HepG2 (cell line): ENCODE data around the gene CIAO2B. TPM values are rescaled to one million over a fixed set of nuclear protein-coding genes. Genes with fewer than 3 reads are reported as not detected.

ENCODE experiments used
- BHLHE40 ChIP-seq: IDR thresholded peaks from 2 replicates; pipeline ENCODE4 v1.6.1; 2011; ENCODE audit warnings: low read length, improper control_type of control experiment
- CEBPG ChIP-seq: IDR thresholded peaks from 2 replicates; pipeline ENCODE4 v1.6.1; 2016
- HMG20A ChIP-seq: IDR thresholded peaks from 2 replicates; pipeline ENCODE4 v1.6.1; 2016; ENCODE audit warnings: borderline replicate concordance
- IRX3 ChIP-seq: sonication (generic); formaldehyde crosslinking; IDR thresholded peaks from 2 replicates; pipeline ENCODE4 v1.8.1; 2023; ENCODE audit warnings: mild to moderate bottlenecking, low read depth, missing genetic modification reagents, borderline replicate concordance
- ISL2 ChIP-seq: sonication (generic); formaldehyde crosslinking; IDR thresholded peaks from 2 replicates; pipeline ENCODE4 v1.5.0; 2020; ENCODE audit warnings: missing genetic modification reagents
- KLF13 ChIP-seq: sonication (generic); formaldehyde crosslinking; IDR thresholded peaks from 2 replicates; pipeline ENCODE4 v1.4.0; 2020; ENCODE audit warnings: mild to moderate bottlenecking, missing genetic modification reagents
- MIER3 ChIP-seq: IDR thresholded peaks from 2 replicates; pipeline ENCODE4 v1.6.1; 2016; ENCODE audit warnings: missing compliant biosample characterization, borderline replicate concordance
- MLLT10 ChIP-seq: sonication (generic); formaldehyde crosslinking; IDR thresholded peaks from 2 replicates; pipeline ENCODE4 v1.4.0; 2020; ENCODE audit warnings: missing genetic modification reagents
- NAIF1 ChIP-seq: sonication (generic); formaldehyde crosslinking; IDR thresholded peaks from 2 replicates; pipeline ENCODE4 v1.5.0; 2020; ENCODE audit warnings: mild to moderate bottlenecking, missing genetic modification reagents, borderline replicate concordance
- NFE2L1 ChIP-seq: sonication (generic); formaldehyde crosslinking; IDR thresholded peaks from 2 replicates; pipeline ENCODE4 v1.4.0; 2020; ENCODE audit warnings: missing genetic modification reagents, mild to moderate bottlenecking, borderline replicate concordance
- NKX3-1 ChIP-seq: sonication (generic); formaldehyde crosslinking; IDR thresholded peaks from 2 replicates; pipeline ENCODE4 v1.5.0; 2020; ENCODE audit warnings: missing genetic modification reagents
- PAX8 ChIP-seq: sonication (generic); formaldehyde crosslinking; IDR thresholded peaks from 2 replicates; pipeline ENCODE4 v1.8.0; 2022; ENCODE audit warnings: mild to moderate bottlenecking, missing genetic modification reagents, borderline replicate concordance
- SALL2 ChIP-seq: sonication (generic); formaldehyde crosslinking; IDR thresholded peaks from 2 replicates; pipeline ENCODE4 v1.8.1; 2023; ENCODE audit warnings: mild to moderate bottlenecking, missing genetic modification reagents, inconsistent platforms
- SRSF1 ChIP-seq: fragments of 200-400 bp; formaldehyde crosslinking; optimal IDR thresholded peaks from 2 replicates; pipeline ENCODE3; 2017; ENCODE audit warnings: mild to moderate bottlenecking, low read depth, low read length, moderate library complexity
- ZBTB20 ChIP-seq: sonication (generic); formaldehyde crosslinking; IDR thresholded peaks from 2 replicates; pipeline ENCODE4 v1.8.1; 2023; ENCODE audit warnings: missing genetic modification reagents, low read depth, mild to moderate bottlenecking, borderline replicate concordance
- ZEB1 ChIP-seq: IDR thresholded peaks from 2 replicates; pipeline ENCODE4 v1.6.1; 2012; ENCODE audit warnings: mild to moderate bottlenecking, low read depth, inconsistent platforms; ENCODE audit not compliant: insufficient replicate concordance
- ZNF138 ChIP-seq: sonication (generic); formaldehyde crosslinking; IDR thresholded peaks from 2 replicates; pipeline ENCODE4 v1.5.0; 2020; ENCODE audit warnings: mild to moderate bottlenecking, low read depth, missing genetic modification reagents
- ZNF274 ChIP-seq: sonication (generic); formaldehyde crosslinking; IDR thresholded peaks from 2 replicates; pipeline ENCODE4 v1.5.1; 2020; ENCODE audit warnings: mild to moderate bottlenecking, missing genetic modification reagents
- ZNF496 ChIP-seq: sonication (generic); formaldehyde crosslinking; IDR thresholded peaks from 2 replicates; pipeline ENCODE4 v1.8.1; 2023; ENCODE audit warnings: mild to moderate bottlenecking, moderate library complexity, missing genetic modification reagents; ENCODE audit not compliant: insufficient replicate concordance
- ZNF605 ChIP-seq: sonication (generic); formaldehyde crosslinking; IDR thresholded peaks from 2 replicates; pipeline ENCODE4 v1.8.0; 2022; ENCODE audit warnings: mild to moderate bottlenecking, missing genetic modification reagents
- ZNF652 ChIP-seq: IDR thresholded peaks from 2 replicates; pipeline ENCODE4 v1.6.1; 2016; ENCODE audit warnings: low read depth, borderline replicate concordance
- ZNF7 ChIP-seq: IDR thresholded peaks from 2 replicates; pipeline ENCODE4 v1.6.1; 2016; ENCODE audit warnings: missing biosample characterization, missing genetic modification reagents
- ZNF839 ChIP-seq: sonication (generic); formaldehyde crosslinking; IDR thresholded peaks from 2 replicates; pipeline ENCODE4 v1.4.0; 2020; ENCODE audit warnings: missing genetic modification reagents, mild to moderate bottlenecking, borderline replicate concordance
- polyA plus RNA-seq, 8 experiments: library from polyadenylated mRNA; depleted of rRNA in 3 of 8; stranded (reverse) in 7 of 8; unstranded in 1 of 8; fragments of >200 nt; fragmentation: Illumina TruSeq in 4 of 8; extraction: Trizol in 4 of 8; gene quantifications; 2 replicates each; pipeline versions ENCODE4 v1.2.1 to v1.2.3, GENCODE V29; 2011 to 2016; ENCODE audit warnings: low read depth in 4 of 8, missing spikeins in 1 of 8, mixed read lengths in 1 of 8; ENCODE audit not compliant: insufficient read depth in 1 of 8
- total RNA-seq, 5 experiments: library from RNA; depleted of rRNA; stranded (reverse); fragments of >200 nt; fragmentation: Illumina TruSeq; extraction: Trizol; gene quantifications; 2 replicates each; pipeline ENCODE4 v1.2.3, GENCODE V29; 2016; ENCODE audit warnings: low read depth in 1 of 5
- TF ChIP-seq, protein P1 (sequence below): sonication (generic); formaldehyde crosslinking; IDR thresholded peaks from 2 replicates; pipeline ENCODE4 v1.8.1; 2023; ENCODE audit warnings: missing genetic modification reagents, inconsistent platforms, borderline replicate concordance
- TF ChIP-seq, protein P2 (sequence below): sonication (generic); formaldehyde crosslinking; IDR thresholded peaks from 2 replicates; pipeline ENCODE4 v1.4.0; 2020; ENCODE audit warnings: missing genetic modification reagents
- TF ChIP-seq, protein P3 (sequence below), 2 experiments: fragments of 450-650 bp in 1 of 2; sonication (generic) in 1 of 2; formaldehyde crosslinking; IDR thresholded peaks; 2 replicates each; pipeline versions ENCODE4 v1.5.0 to v1.8.0; 2020 to 2022; ENCODE audit warnings: mild to moderate bottlenecking in 1 of 2, missing genetic modification reagents in 1 of 2
- TF ChIP-seq, protein P4 (sequence below): sonication (generic); formaldehyde crosslinking; IDR thresholded peaks from 2 replicates; pipeline ENCODE4 v1.5.0; 2020; ENCODE audit warnings: missing genetic modification reagents, mild to moderate bottlenecking, borderline replicate concordance

Gene CIAO2B
- total and polyA plus RNA-seq, 2 of the 13 experiments (the other 11 are each of a cell fraction or from before 2014, with no cell fraction given): 157 to 293 TPM

DNA sequence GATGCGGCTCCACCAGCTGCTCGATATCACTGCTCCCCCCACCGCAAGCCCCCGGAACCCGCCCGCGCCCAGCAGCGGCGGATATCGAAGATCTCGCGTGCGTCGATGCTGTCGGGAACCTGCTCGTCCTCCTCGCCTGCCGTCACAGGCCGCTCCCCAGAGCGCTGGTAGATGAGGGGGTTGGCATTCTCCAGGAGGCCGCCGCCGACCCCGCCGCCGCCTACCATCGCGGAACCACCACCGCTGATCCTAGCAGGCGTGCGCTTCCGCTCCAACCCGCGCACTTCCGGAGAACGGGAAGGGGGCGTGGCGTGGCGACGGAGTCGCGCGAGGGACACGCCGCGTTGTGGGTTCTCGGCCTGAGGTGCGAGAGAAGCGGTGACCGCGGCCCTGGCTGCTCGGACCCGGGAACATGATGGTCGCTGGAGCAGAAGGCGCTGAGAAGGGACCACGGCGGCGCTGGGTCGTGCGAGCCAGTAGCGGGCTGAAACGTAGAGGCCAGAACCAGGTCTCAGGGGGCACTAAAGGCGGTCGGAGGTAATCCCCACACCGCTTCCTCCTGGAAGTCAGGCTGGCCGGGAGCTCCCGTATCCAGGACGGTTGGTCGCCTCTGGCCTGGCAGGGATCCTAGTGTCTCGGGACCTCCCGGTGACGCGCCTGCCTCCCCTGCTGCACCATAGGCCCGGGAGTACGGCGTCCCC lies at the start of gene CIAO2B (continued):
- TF ChIP-seq ZNF138 (no peak), NAIF1 (CRISPR knock-in tag) (peak; percentile 91), ZNF496 (no peak), ZNF274 (peak; percentile 77; the same call in 1 of the 2 replicates), ZNF839 (CRISPR knock-in tag) (no peak), SALL2 (CRISPR knock-in tag) (peak; percentile 99), MIER3 (CRISPR knock-in tag) (peak; percentile 78; the same call in 1 of the 2 replicates), KLF13 (CRISPR knock-in tag) (0 out of 2 replicates have a peak, but pooled peaks have one; percentile 41), CEBPG (CRISPR knock-in tag) (0 out of 2 replicates have a peak, but pooled peaks have one; percentile 42), IRX3 (peak; percentile 13; the same call in 1 of the 2 replicates), ZNF7 (CRISPR knock-in tag) (0 out of 2 replicates have a peak, but pooled peaks have one; percentile 16), HMG20A (CRISPR knock-in tag) (no peak), ZBTB20 (CRISPR knock-in tag) (peak; percentile 96), NKX3-1 (CRISPR knock-in tag) (peak; percentile 88; the same call in 1 of the 2 replicates), ZNF652 (CRISPR knock-in tag) (peak; percentile 34; the same call in 1 of the 2 replicates), ZEB1 (no peak), ISL2 (peak; percentile 92), BHLHE40 (peak; percentile 37; the same call in 1 of the 2 replicates), MLLT10 (CRISPR knock-in tag) (peak; percentile 49; the same call in 1 of the 2 replicates), NFE2L1 (CRISPR knock-in tag) (no peak), SRSF1 (no peak), PAX8 (CRISPR knock-in tag) (peak; percentile 64; the same call in 1 of the 2 replicates), ZNF605 (CRISPR knock-in tag) (peak; percentile 99)
- TF ChIP-seq, protein P1, sequence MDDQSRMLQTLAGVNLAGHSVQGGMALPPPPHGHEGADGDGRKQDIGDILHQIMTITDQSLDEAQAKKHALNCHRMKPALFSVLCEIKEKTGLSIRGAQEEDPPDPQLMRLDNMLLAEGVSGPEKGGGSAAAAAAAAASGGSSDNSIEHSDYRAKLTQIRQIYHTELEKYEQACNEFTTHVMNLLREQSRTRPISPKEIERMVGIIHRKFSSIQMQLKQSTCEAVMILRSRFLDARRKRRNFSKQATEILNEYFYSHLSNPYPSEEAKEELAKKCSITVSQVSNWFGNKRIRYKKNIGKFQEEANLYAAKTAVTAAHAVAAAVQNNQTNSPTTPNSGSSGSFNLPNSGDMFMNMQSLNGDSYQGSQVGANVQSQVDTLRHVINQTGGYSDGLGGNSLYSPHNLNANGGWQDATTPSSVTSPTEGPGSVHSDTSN (CRISPR knock-in tag): peak; percentile 91
- TF ChIP-seq, protein P2, sequence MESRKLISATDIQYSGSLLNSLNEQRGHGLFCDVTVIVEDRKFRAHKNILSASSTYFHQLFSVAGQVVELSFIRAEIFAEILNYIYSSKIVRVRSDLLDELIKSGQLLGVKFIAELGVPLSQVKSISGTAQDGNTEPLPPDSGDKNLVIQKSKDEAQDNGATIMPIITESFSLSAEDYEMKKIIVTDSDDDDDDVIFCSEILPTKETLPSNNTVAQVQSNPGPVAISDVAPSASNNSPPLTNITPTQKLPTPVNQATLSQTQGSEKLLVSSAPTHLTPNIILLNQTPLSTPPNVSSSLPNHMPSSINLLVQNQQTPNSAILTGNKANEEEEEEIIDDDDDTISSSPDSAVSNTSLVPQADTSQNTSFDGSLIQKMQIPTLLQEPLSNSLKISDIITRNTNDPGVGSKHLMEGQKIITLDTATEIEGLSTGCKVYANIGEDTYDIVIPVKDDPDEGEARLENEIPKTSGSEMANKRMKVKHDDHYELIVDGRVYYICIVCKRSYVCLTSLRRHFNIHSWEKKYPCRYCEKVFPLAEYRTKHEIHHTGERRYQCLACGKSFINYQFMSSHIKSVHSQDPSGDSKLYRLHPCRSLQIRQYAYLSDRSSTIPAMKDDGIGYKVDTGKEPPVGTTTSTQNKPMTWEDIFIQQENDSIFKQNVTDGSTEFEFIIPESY (CRISPR knock-in tag): peak; percentile 60
- TF ChIP-seq, protein P3, sequence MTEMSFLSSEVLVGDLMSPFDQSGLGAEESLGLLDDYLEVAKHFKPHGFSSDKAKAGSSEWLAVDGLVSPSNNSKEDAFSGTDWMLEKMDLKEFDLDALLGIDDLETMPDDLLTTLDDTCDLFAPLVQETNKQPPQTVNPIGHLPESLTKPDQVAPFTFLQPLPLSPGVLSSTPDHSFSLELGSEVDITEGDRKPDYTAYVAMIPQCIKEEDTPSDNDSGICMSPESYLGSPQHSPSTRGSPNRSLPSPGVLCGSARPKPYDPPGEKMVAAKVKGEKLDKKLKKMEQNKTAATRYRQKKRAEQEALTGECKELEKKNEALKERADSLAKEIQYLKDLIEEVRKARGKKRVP (CRISPR knock-in tag; IDR thresholded peaks at IDR 0.05): no peak; a peak in 1 of 4 replicates
- TF ChIP-seq, protein P4, sequence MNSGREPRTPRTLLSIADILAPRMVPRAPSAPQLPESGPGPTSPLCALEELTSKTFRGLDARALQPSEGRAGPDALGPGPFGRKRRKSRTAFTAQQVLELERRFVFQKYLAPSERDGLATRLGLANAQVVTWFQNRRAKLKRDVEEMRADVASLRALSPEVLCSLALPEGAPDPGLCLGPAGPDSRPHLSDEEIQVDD: peak; percentile 49
